HG02981 (cell line): Measurements from ENCODE around the gene CAST.

ENCODE experiments used
- ATAC-seq: cut with Tn5 transposase; IDR thresholded peaks from one replicate; pipeline ENCODE4 v1.9.1; 2021; ENCODE audit warnings: mild to moderate bottlenecking, moderate library complexity; ENCODE audit not compliant: unreplicated experiment

The CAST gene

GRCh38 chr5:96664669-96665068, 2.5 kb downstream of the CAST start:
- ATAC-seq, result no peak

DNA sequence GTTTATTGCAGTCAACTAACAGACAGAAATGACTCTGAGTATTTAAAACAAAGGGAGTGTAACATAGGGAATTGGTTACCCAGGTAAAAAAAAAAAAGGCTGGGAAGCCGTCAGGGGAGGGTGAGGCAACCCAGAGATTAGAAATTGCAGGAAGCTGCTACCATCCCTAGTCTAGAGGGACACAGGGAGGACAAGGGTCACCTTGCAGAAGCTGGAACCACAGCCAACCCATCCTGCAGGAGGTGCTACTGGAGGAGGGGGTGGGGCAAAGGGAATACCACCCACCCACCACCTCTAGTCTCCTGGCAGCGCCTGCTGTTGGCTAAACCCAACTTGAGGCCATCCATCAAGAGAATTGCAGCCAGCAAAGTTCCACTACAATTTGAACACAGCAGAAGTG, 6.5 kb downstream of the CAST start:
- no peak for ATAC-seq

DNA sequence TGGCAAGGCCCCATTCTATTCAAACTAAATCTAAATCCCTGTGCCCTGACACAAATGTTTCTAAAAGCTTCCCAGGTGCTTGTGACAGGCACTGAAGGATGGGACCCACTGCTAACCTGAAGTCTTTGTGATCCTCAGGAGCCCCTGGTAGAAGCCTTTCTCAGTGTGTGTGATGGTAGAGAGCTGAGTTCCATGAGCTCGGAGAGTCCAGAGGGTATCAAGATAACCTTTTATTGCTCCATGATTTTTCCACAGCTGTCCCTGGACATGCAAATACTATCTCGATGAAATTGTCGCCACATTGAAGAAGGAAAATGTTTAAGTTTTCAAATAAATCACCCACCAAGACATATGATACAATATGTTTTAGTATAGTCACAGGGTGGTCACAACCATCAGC, 7.7 kb downstream of the CAST start:
- no peak for ATAC-seq

GRCh38 chr5:96671441-96671840, 9.3 kb downstream of the CAST start:
- ATAC-seq, result no peak

GRCh38 chr5:96673127-96673526, 11.0 kb downstream of the CAST start:
- no peak for ATAC-seq

DNA sequence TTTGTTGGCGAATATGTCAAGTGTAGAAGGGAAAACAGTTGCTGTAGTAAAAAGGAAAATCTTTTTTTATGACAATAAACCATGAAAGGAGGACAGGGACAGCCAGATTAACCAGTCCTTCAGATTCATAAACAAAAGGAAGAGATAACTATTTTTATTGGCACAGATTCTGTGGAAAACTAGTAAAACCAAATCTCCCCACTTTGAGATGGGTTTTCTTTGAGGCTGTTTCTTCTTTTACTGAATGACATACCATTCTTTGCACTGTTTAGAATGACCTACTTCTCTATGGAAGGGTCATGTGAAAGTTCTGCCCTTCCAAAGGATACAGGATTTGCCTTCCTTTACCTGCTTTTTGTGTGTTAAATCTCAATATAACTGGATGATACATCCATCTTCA, 13.7 kb downstream of the CAST start:
- ATAC-seq, result no peak

- no peak for ATAC-seq
Observed at GRCh38 chr5:96677496-96677895, 15.3 kb downstream of the CAST start.

- no peak for ATAC-seq
Observed at GRCh38 chr5:96679293-96679692, 17.1 kb downstream of the CAST start.

DNA sequence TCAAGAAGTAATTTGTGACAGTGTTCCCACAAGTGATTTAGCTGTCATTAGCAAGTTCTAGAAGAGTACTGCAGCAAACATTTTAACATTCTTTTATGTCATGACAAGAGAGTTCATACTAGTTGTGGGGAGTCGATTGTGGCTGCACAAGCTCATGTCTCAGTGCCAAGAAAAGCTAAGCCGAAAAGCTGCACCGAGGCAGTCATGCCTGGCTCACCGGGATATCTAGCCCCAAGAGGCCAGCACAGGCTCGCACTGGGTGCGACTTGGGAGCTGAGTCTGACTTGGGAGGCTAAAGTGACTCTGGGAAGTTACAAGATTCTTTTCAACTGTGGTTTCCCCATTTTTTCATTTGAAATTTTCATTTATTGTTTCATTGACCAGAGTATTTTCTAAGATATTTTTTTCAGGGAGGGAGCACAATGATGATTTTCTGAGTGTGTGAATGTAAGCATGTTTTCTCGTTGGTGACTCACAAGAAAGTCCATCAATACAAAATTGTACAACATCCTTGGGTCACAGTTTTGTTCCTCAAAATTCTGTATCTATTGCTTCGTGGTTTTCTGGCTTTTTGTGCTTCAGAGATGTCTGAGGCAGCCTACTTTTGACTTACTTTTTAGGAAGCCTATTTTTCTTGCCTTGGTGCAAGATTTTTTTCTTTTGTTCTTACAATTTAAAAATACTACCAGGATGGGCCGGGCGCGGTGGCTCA, 18.7 kb downstream of the CAST start:
- no peak for ATAC-seq

- no peak for ATAC-seq
Observed at GRCh38 chr5:96683392-96683791, 21.2 kb downstream of the CAST start.

DNA sequence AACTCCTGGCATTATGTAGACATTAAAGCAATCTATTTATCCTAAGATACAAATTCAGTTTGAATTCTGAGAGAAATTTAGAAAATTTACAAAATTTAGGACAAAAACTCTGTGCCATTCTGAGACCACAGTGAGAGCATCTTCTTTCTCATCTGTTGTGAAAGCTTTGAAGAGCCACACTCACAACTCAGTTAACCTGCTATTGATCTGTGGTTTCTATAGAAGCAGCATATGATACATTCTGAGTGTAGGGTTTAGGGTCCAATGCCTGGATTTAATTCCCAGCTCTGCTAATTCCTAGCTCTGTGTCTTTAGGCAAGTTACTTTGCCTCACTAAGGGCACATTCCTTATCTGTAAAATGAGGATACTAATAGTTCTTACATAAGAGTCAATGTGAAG, 21.6 kb downstream of the CAST start:
- ATAC-seq, result no peak

DNA sequence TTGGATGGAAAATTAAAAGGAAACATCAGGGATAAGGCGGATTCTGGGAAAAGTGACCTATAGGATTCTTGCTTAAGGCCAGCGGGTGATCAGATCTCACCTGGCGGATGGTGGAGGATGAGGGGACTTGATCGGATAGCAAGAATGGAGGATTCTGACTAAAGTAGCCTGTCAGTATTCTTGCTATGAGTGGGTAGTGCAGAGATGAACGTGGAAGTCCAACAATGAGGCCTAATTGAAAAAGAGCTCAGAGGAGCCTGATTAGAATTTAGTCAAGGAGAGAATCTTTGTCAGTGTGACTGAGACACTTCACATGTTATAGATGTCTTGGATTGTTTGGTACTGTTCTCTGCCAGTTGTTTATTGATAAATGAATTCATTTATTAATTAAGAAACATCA, 24.9 kb downstream of the CAST start:
- no peak for ATAC-seq

DNA sequence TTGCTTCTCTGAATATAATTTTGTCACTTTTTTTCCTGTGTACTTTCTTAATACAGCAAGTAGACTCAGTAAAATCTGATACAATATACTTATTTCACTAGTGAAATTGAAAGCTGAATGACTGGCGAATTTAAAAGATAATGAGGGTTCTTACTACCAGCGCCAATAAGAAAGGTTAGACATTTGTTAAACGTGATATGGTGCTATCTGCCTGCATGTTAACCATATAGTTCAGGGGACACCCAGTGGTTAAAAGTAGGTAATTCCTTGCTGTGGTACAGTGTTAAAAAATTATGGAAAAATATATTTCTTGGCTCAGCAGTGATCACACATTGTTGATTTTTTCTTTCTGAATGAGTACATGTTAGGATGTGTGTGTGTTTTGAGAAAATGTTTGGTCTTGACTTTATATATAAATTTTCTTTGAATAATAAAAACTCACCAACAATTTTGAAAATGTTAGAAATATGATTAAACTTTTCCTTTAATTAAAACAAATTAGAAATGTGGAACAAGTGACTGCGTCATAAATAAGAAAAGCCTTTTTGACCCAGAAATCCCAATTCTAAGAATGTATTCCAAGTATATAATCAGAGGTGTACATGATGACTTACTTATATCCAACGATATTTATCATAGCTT, 25.8 kb downstream of the CAST start:
- peak; percentile 88 for ATAC-seq

GRCh38 chr5:96690861-96691260, 28.7 kb downstream of the CAST start:
- no peak for ATAC-seq

DNA sequence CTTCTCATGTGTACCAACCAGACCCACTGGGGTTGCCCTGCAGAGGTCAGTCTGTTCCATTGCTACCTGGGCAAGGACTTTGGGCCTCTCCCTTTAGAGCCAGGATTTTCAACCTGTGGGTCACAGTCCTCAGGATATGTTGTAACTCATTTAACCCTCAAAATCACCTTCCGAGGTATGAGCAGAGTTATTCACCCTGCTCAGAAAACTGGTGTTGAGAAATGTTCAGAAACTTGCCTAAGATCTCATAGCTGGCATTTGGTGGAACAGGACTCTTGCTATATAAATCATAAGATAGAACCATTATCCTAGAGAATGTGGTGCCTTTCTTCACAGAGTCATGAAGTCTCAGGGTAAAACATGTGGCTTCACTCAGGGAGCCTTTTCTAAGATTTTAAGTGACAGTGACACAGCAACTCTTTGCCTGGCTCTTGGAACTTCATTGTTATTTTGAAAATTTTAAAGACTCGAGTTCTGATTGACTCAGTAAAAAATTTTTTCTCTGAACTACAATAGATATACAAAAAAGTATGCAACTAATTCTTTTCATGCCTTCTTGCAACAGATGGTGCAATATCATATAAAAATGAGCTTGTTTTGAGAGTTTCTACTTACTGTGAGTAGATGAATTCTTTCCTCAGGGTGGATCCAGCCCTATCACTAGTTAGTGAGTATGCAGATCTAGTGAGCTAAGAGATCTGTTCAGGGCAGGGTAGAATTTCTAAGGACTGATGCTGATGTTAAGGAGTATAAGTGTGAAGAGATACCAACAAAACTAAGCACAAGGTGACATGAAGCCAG, 29.5 kb downstream of the CAST start:
- ATAC-seq, result no peak

GRCh38 chr5:96692441-96692840, 30.3 kb downstream of the CAST start:
- no peak for ATAC-seq

DNA sequence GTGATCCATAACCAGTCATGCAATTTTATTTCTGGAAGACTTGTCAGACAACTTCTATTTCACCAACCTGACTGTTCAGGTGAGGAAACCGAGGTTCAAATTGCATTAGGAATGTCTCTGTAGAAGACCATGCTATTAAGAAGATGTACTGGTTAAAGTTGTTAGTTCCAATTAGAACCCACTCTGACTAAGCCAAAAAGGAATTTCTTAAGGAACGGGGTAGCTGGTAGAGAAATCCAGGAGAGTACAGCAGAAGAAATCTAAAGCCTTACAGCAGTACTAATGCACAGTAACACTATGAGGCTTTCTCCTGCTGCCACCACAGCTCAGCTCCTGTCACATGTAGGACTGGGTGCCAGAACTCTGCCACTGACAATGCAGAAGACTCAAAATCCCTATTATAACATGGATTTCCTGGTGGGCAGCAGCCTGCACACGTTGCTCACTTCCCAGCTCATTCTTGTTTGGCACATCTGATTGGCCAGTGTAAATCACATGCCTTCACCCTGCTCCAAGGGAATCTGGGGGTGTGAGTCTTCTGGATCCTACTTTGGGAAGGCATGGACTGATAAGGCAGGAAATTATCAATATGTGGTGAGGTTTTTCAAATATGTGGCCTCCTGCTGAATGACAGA, 37.1 kb downstream of the CAST start:
- ATAC-seq, result no peak

DNA sequence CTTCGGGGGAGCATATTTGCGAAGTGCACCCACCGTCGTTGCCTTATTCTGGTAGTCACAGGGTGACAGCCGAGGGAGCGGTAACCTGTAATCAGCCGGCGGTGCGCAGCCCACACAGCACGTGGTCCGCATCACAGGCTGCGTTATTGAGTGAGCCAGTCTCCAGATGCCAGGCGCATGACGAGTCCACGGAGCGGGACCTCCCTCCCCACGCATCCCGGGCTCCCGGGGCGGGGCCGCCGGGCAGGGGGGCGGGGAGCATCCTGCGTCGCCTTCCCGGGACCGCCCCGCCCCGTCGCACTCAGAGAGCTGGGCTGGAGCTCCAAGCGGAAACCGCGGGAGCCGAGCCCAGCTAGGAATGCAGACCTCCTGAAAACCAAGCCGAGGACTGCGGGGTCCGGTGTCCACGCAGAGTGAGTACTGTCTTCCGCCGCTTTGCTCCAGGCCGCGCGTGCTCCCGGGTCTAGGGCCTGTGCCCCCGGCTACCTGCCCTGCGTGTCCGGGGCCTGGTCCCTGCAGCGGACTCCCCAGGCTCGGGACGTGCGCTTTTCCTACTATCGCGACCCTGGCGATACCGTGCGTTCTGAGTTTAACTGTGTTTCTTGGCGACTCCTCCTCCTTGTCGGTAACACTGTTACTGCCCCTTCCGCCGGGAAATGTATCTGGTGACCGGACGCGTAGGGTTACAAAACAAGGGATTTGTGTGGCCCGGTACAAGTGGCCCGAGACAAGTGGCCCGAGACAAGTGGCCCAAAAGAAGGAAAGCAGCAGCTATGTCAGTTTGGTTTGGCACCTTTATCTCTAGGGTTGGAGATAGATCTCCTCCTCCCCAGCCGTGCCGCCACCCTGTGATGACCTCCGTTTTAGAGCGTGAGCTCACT, 40.6 kb downstream of the CAST start:
- ATAC-seq, result peak; percentile 73

- ATAC-seq, result peak; percentile 84
Observed at GRCh38 chr5:96703384-96703920, 41.3 kb downstream of the CAST start.

DNA sequence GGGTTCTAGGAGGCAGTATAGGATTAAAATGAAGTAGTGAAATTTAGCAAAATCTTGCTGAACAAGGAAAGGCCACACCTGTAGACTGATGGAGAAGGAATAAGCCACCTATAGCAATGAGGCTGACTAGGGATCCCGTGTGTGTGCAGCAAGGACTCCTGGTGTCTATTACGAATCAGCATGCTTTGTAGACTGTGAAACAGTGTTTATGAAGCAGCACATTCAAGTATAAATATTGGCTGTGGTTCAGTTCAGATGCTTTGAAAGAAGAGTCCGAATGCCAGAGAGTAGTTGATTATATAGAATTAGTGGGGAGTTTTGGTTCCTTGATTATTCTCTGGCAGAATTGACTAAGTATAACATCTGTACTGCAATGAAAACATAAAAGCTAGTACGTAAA, 41.8 kb downstream of the CAST start:
- no peak for ATAC-seq
